ENCODE measurements around the gene HSF2BP. TPM values are rescaled to one million over a fixed set of nuclear protein-coding genes. Genes with fewer than 3 reads are reported as not detected.

HSF2BP gene
- total and polyA plus RNA-seq, 7 donors = 0.16 to 0.83 (median 0.46) TPM

- DNase-seq = no peak
- Histone ChIP-seq H3K27ac (no peak overlapping the region), H3K27me3 (no peaks in the 10 kb centered on the region), H3K4me3 (no peak overlapping the region), H3K4me1 (peaks cover 0 to 2% (median under 1%) of the 10 kb centered on the region in 4 donors), H3K9me3 (no peaks in the 10 kb centered on the region), H3K36me3 (no peaks in the 10 kb centered on the region)
- TF ChIP-seq POLR2AphosphoS5 (IDR thresholded peaks at IDR 0.05) (no peak), CTCF (IDR thresholded peaks at IDR 0.05) (no peak), EP300 (IDR thresholded peaks at IDR 0.05) (no peak), POLR2A (IDR thresholded peaks at IDR 0.05) (no peak)
- intact Hi-C loops (cut with DNase I) = no loop called here
- WGBS, 2 donors = 35 to 68% methylated on average over 3 of the region's 3 CpGs
These were observed 18.9 kb downstream of the HSF2BP start for GRCh38 chr21:43640400-43640799.

- no peaks in the 10 kb centered on the region for H3K9me3 ChIP-seq
- no peaks in the 10 kb centered on the region for H3K36me3 ChIP-seq
- intact Hi-C loops (cut with DNase I) = no loop called here
- H3K27ac ChIP-seq = no peak overlapping the region
- no peaks in the 10 kb centered on the region for H3K4me1 ChIP-seq
- no peaks in the 10 kb centered on the region for H3K27me3 ChIP-seq
- 47 to 77% methylated on average over 7 of the region's 7 CpGs for WGBS, 2 donors
- no peak overlapping the region for H3K4me3 ChIP-seq
- TF ChIP-seq EP300 (IDR thresholded peaks at IDR 0.05) (no peak), POLR2A (IDR thresholded peaks at IDR 0.05) (no peak), POLR2AphosphoS5 (IDR thresholded peaks at IDR 0.05) (no peak), CTCF (IDR thresholded peaks at IDR 0.05) (no peak)
- DNase-seq = no peak
These were observed 19.6 kb downstream of the HSF2BP start for GRCh38 chr21:43639470-43640353.

GRCh38 chr21:43637530-43638158, 21.6 kb downstream of the HSF2BP start:
- TF ChIP-seq POLR2A (IDR thresholded peaks at IDR 0.05) (no peak), CTCF (IDR thresholded peaks at IDR 0.05) (no peak), EP300 (IDR thresholded peaks at IDR 0.05) (no peak), POLR2AphosphoS5 (IDR thresholded peaks at IDR 0.05) (no peak)
- no peak overlapping the region for H3K27ac ChIP-seq
- H3K36me3 ChIP-seq = no peaks in the 10 kb centered on the region
- H3K4me1 ChIP-seq = no peaks in the 10 kb centered on the region
- no peak overlapping the region for H3K4me3 ChIP-seq
- WGBS, 2 donors = 92 to 94% methylated on average over 3 of the region's 3 CpGs
- no peak for DNase-seq
- intact Hi-C loops (cut with DNase I) = no loop called here
- no peaks in the 10 kb centered on the region for H3K27me3 ChIP-seq
- no peaks in the 10 kb centered on the region for H3K9me3 ChIP-seq

- WGBS, 2 donors = 94 to 95% methylated on average over 7 of the region's 7 CpGs
- TF ChIP-seq CTCF (IDR thresholded peaks at IDR 0.05) = no peak
- TF ChIP-seq POLR2A (IDR thresholded peaks at IDR 0.05) = no peak
- no peak for TF ChIP-seq EP300 (IDR thresholded peaks at IDR 0.05)
- no peak for TF ChIP-seq POLR2AphosphoS5 (IDR thresholded peaks at IDR 0.05)
- Histone ChIP-seq H3K4me1 (no peaks in the 10 kb centered on the region), H3K27ac (no peak overlapping the region), H3K4me3 (no peak overlapping the region), H3K9me3 (no peaks in the 10 kb centered on the region), H3K36me3 (no peaks in the 10 kb centered on the region), H3K27me3 (no peaks in the 10 kb centered on the region)
- intact Hi-C loops (cut with DNase I) = no loop called here
- DNase-seq = no peak
These were observed 23.9 kb downstream of the HSF2BP start for GRCh38 chr21:43635436-43635835.
